ENCODE measurements around the gene PAGE2. TPM values are rescaled to one million over a fixed set of nuclear protein-coding genes. Genes with fewer than 3 reads are reported as not detected.

PAGE2 gene, protein sequence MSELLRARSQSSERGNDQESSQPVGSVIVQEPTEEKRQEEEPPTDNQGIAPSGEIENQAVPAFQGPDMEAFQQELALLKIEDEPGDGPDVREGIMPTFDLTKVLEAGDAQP
- not detected in 5 replicates for total RNA-seq (2022; extraction: Qiagen RNA extraction)

DNA sequence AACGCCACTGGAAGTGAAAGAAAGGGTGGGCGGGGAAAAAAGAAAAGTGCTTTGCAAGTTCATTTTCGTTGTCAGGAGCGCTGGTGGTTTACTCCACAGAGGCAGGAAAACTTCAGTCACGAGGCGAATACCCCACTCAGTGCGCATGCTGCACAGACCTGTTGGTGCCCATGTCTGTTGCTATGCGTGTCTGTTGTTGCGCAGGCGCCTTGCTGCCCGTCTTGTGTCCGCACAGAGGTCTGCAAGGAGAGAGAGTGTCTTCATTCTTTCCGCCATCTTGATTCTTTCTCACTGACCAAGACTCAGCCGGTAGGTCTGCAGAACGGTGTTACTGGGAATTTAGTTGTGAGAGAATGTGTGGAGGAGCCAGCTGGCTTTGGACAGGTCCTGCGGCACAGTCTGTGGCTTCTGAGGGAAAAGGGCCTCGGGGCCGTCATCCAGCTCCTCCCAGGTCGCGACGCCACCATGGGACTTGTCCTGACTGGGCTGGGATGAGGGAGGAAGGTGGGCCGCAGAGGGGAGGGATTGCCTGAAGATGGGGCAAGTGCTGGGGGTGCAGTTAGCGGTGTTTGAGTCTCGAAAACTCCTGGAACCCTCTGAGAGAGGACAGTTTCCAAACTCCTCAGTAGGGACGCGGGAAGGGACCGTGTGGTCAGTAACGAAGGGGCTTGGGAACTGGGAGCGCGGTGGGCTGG is at the start of gene PAGE2:
PAGE2 (plus strand) TSS at position 224 of the 695 bp plus-strand sequence. CDS start 1,003 bp downstream, outside the sequence.

DNA sequence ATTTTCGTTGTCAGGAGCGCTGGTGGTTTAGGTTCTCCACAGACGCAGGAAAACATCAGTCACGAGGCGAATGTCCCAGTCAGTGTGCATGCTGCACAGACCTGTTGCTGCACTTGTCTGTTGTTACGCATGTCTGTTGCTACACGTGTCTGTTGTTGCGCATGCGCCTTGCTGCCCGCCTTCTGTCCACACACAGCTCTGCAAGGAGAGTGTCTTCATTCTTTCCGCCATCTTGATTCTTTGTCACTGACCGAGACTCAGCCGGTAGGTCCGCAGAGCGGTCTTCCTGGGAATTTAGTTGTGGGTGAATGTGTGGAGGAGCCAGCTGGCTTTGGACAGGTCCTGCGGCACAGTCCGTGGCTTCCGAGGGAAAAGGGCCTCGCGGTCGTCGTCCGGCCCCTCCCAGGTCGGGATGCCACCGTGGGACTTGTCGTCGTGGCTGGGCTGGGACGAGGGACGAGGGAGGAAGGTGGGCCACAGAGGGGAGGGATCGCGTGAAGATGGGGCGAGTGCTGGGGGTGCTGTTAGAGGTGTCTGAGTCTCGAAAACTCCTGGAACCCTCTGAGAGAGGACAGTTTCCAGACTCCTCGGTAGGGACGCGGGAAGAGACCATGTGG is 13.9 kb upstream of the PAGE2 start, which contains the start of gene PAGE2B:
PAGE2B (plus strand) TSS at position 180 of the 617 bp plus-strand sequence. CDS start 1,012 bp downstream, outside the sequence.

Other genes with a start within 250 kb of the PAGE2 start
- gene TRO, start 168.2 kb upstream of the PAGE2 start, total RNA-seq (2022; extraction: Qiagen RNA extraction), result 0.48 to 0.74 TPM (median 0.63 TPM) in 5 replicates
- 0.06 to 0.14 TPM (median 0.09 TPM) in 4 of 5 replicates, not detected in the other for gene PFKFB1, start 94.8 kb upstream of the PAGE2 start, total RNA-seq (2022; extraction: Qiagen RNA extraction)
- gene APEX2, start 88.7 kb upstream of the PAGE2 start, total RNA-seq (2022; extraction: Qiagen RNA extraction), result 28.5 to 32.3 TPM (median 30.0 TPM) in 5 replicates
- gene ALAS2, start 58.0 kb upstream of the PAGE2 start, total RNA-seq (2022; extraction: Qiagen RNA extraction), result not detected in 5 replicates
- gene PAGE2B, start 14.0 kb upstream of the PAGE2 start, total RNA-seq (2022; extraction: Qiagen RNA extraction), result not detected in 5 replicates
- not detected in 5 replicates for gene PAGE5, start 131.3 kb downstream of the PAGE2 start, total RNA-seq (2022; extraction: Qiagen RNA extraction)
- gene PAGE3, start 175.9 kb downstream of the PAGE2 start, total RNA-seq (2022; extraction: Qiagen RNA extraction), result not detected in 5 replicates

Measured in A549 treated with Hydrocortisone at 1 μM for 4 hours (cell line).